KOPT-K1 (cell line): ENCODE data around the gene HSFX2.
"Not testable (repeated sequence)": the region's sequence is repeated elsewhere in the genome, so short reads cannot be mapped to it uniquely, and the experiment has no call there.

Experiments
- H3K27ac ChIP-seq: fragments of 200-600 bp; sonication (generic); 2 replicates; pipeline ENCODE4 v1.5.1; 2016; ENCODE audit warnings: antibody characterized with exemption, mild to moderate bottlenecking, low read depth, low read length; ENCODE audit not compliant: poor library complexity, severe bottlenecking
- H3K36me3 ChIP-seq: fragments of 200-600 bp; sonication (generic); 2 replicates; pipeline ENCODE4 v1.5.1; 2017; ENCODE audit warnings: antibody characterized with exemption, mild to moderate bottlenecking, low read length, moderate library complexity; ENCODE audit not compliant: insufficient read depth
- H3K9me3 ChIP-seq: fragments of 200-600 bp; sonication (generic); 2 replicates; pipeline ENCODE4 v1.5.1; 2017; ENCODE audit warnings: antibody characterized with exemption, low read length, mild to moderate bottlenecking; ENCODE audit not compliant: insufficient read depth, poor library complexity, severe bottlenecking

HSFX2 gene

GRCh38 chrX:149611623-149612175 is 16.6 kb upstream of the HSFX2 start:
- no peaks in the 10 kb centered on the region for H3K9me3 ChIP-seq
- H3K36me3 ChIP-seq, result no peaks in the 10 kb centered on the region; the same call in 1 of the 2 replicates

GRCh38 chrX:149610511-149610910 is 15.4 kb upstream of the HSFX2 start:
- Histone ChIP-seq H3K27ac (no peak overlapping the region), H3K9me3 (no peaks in the 10 kb centered on the region), H3K36me3 (no peaks in the 10 kb centered on the region; the same call in 1 of the 2 replicates)

More at GRCh38 chrX:149611623-149612175, 16.6 kb upstream of the HSFX2 start:
- H3K27ac ChIP-seq, result no peak overlapping the region

DNA sequence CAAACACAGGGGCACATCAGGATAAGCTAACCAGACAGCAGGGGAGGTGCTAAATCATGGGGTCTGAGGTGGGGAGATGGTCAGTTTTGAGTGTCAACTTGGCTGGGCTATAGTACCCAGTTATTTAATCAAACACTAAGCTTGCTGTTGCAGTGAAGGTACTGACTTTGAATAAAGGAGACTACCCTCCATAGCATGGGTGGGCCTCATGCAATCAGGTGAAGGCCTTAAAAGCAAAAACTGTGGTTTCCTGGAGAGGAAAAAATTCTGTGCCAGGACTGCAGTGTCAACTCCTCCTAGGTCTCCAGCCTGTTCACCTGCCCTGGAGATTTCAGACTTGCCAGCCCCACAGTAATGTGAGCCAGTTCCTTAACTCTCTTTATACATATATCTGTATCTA is 12.6 kb upstream of the HSFX2 start:
- Histone ChIP-seq H3K36me3 (no peaks in the 10 kb centered on the region; the same call in 1 of the 2 replicates), H3K9me3 (no peaks in the 10 kb centered on the region), H3K27ac (no peak overlapping the region)

GRCh38 chrX:149605248-149605885 is 10.3 kb upstream of the HSFX2 start:
- H3K9me3 ChIP-seq, H3K27ac ChIP-seq, H3K36me3 ChIP-seq: not testable (repeated sequence)

DNA sequence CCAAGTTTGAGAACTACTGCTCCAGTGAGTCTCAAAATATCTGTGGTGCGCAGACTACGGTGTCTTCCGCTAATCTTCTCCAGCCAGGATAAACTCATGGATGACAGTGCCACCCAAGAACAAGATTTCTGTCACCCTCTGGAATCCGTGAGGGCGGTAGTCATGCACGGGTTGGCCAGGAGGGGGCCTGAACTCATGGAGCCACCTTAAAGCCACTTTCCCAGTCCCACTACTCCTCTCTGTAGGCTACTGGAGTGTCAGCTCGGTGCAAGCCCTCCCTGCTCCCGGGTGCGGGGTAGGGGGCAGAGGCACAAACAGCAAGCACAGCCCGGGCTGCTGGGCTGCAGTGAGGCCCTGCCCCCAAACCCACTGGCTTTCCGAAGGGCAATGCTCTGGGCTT is 3.5 kb upstream of the HSFX2 start:
- not testable (repeated sequence) for H3K36me3 ChIP-seq, H3K27ac ChIP-seq, H3K9me3 ChIP-seq

DNA sequence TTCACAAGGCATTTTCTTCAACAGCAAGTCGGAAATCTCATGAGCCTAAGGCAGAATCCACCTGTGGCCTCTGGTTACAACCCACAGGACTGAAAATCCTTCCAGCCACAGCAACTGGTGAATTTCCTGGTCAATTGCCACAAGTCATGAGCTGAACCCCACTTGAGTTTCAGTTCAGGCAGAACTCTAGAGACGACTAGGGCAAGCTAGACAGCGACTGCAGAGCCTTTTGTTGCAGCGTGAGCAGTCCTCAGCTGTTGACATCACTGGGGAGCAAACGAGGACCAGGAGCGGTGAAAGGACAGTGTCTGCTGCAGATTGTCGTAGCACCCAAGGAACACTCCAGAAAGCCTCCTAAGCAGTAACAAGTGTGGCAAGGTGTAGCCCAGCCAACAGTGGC is 829 bp upstream of the HSFX2 start:
- not testable (repeated sequence) for H3K36me3 ChIP-seq, H3K9me3 ChIP-seq, H3K27ac ChIP-seq

GRCh38 chrX:149590993-149591392 is 4.1 kb downstream of the HSFX2 start:
- not testable (repeated sequence) for H3K9me3 ChIP-seq, H3K36me3 ChIP-seq, H3K27ac ChIP-seq

DNA sequence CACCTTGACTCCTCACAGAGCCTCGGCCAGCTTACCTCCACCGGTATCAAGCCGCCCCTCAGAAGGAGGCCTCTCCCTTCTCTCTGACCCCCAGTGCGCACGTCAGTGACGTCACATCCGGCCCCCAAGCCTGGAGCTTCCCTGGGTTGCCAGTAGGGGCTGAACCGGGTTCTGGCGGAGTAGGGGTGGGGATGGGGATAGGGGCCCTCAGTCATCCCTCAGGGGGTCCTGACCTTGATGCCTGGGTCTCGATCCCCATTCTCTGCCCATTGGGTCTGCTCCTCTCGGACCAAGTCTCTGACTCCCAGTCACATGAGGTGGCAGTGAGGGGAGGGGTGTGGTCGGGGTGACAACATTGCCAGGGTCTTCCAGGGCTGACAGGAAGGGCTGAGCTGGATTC is 7.8 kb downstream of the HSFX2 start, which contains the start of gene MAGEA9B:
Gene MAGEA9B, minus strand, starts transcription at position 101 of the 400 bp plus-strand sequence. CDS start 4,280 bp downstream, outside the sequence.
- not testable (repeated sequence) for H3K9me3 ChIP-seq, H3K36me3 ChIP-seq, H3K27ac ChIP-seq

DNA sequence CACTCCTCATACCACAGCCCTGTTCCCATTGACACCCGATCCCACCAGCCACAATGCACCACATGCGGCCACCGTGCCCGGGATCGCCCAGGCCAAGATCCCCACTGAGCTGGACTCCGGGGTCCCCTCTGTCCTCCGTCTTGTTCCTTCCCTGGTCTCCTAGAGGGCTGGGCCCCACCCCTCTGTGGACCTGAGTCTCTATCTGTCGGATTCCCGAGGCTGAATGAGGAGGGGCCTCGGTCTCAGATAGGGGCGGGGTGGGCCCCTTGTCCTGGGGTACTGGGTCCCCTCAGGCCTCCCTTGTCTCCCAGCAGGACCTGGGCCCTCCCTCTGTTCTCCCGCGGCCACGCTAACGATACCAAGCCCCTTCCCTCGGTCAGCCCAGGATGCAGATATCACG is 9.5 kb downstream of the HSFX2 start:
- not testable (repeated sequence) for H3K9me3 ChIP-seq, H3K27ac ChIP-seq, H3K36me3 ChIP-seq

DNA sequence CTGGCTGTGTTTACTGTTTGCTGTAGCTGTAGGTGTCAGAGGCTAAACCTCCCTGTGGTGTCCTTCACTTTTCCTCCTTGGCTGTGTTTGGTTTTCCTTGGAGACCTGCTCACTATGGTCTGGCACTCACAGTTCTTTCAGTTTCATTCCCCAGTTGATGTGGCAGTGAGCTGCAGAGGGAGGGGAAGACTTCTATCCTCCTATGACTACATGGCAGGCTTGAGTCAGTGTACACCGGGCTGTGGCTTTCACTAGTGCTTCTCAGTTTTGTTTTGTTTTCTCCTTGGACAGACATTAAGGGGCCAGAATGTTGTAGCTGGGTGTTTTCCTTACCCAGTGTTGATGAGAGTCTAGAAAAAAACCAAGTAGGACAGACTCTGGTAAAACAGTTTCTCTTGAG is 21.7 kb downstream of the HSFX2 start:
- H3K36me3 ChIP-seq, H3K9me3 ChIP-seq, H3K27ac ChIP-seq: not testable (repeated sequence)

DNA sequence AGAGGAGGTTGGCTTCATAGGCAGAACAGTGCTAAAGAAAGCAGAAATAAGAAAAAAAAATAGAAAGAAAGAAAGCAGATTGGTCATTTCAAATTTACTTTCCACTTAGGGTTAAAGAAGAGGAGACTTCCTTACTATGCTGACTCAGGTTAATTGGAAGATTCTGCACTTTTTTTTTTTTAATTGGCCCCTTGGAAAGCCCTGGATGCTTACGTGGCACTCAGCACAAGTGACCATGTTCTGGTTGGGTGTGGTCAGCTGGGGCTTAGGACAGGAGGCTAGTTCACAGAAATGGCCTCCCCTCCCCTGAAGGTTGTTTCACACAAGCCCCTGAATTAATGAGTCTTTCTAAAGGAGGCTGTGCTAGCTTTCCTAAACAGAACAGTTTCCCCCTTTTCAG is 22.4 kb downstream of the HSFX2 start:
- Histone ChIP-seq H3K36me3 (no peaks in the 10 kb centered on the region), H3K9me3 (no peaks in the 10 kb centered on the region), H3K27ac (no peak overlapping the region)

- Histone ChIP-seq H3K36me3 (no peaks in the 10 kb centered on the region), H3K9me3 (no peaks in the 10 kb centered on the region), H3K27ac (no peak overlapping the region)
Measured at GRCh38 chrX:149571770-149572169, 23.3 kb downstream of the HSFX2 start.

- H3K9me3 ChIP-seq, result no peaks in the 10 kb centered on the region
- H3K36me3 ChIP-seq, result no peaks in the 10 kb centered on the region
- H3K27ac ChIP-seq, result no peak overlapping the region
Measured at GRCh38 chrX:149570668-149571067, 24.4 kb downstream of the HSFX2 start.

DNA sequence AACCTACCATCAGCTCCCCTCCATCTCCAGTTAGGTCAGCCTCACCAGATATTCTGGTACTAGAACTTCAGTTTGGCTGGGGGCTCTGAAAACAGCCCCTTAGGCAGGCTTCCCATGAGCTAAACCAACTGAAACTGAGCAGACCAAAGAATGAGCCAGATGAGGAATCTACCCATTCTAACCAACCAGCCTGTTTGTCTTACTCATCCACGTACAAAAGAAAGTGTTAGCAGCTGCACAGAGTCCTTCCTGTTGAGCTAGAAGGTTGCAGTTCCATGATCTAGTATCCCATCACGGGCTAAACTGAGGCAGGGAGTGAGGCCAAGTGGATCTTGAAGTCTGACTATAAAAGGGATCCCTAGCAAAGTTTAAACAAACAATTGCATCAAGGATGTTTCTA is 25.3 kb downstream of the HSFX2 start:
- Histone ChIP-seq H3K36me3 (no peaks in the 10 kb centered on the region), H3K27ac (no peak overlapping the region), H3K9me3 (no peaks in the 10 kb centered on the region)

DNA sequence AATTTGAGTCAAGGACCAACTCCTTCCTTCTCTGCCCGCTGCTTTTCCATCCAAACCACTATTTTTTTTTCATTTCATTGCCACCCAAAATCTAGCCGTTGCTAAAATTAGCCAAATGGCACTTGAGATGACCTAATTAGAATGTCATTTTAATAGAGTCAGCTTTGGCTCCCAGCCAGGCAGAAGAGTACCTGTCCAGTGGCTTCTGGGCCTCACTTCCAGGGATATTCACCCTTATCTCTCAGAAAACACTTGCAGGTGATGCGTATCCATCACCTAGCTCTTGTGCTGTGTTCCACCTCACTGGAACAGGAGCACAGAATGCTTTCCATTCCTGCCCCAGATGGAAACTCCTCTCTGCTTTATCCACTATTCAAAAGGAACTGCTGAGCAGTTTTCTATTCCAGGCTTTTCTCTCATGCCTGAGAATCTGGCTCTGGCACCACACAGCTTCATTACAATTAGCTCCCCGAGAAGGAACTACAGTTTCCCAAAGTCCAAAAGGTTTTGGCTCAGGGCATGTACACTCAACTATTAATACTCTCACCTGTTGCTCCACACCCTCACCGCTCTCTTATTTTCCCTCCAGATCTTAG is 26.3 kb downstream of the HSFX2 start:
- no peaks in the 10 kb centered on the region for H3K36me3 ChIP-seq
- H3K27ac ChIP-seq, result no peak overlapping the region
- H3K9me3 ChIP-seq, result no peaks in the 10 kb centered on the region
